GM18951 (cell line): ENCODE data around the gene GBF1.

Experiments
- POLR2A ChIP-seq: IDR thresholded peaks from 4 replicates; pipeline ENCODE4 v1.6.1; 2011; ENCODE audit warnings: mild to moderate bottlenecking; ENCODE audit not compliant: insufficient read length, insufficient read depth; ENCODE audit errors: extremely low read depth
- in situ Hi-C: fragments of 300-500 bp; cut with MboI; formaldehyde crosslinking; loops from one replicate; pipeline ENCODE4 v1.12.0; 2022; ENCODE audit warnings: low sequenced_read_pairs, mixed read lengths, inconsistent platforms; ENCODE audit not compliant: unreplicated experiment

GBF1 gene

DNA sequence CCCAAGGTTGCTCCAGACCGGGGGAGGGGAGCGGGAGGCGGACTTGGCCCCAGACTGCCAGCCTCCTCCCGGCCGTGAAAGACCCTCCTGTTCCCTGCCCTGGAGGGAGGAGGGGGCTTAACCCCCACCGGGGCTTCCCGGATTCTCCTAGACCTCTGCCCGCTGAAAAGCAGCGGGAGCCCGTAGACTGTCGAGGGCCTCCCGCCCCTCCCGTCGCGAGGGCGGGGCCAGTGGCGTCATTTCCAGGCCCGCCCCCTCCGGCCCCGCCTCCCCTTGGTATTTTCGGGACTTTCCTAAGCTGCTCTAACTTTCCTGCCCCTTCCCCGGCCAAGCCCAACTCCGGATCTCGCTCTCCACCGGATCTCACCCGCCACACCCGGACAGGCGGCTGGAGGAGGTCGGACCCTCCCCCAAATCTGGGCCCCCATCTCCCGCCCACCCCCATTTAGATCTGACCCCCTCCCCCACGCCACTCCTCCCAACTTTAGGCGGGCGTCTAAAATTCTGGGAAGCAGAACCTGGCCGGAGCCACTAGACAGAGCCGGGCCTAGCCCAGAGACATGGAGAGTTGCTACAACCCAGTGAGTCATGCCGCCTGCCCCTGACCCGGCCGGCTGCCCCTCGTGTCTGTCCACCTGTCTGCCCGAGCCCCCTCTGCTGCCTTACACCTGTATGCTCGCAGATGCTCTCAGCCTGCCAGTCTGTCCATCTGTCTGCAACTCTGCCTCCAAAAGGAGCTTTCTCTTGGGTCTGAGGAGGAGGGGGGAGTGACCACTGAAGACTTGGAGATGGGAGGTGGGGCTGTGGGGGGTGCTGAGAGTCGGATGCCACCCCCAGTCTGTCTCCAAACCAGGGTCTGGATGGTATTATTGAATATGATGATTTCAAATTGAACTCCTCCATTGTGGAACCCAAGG, 150.3 kb downstream of the GBF1 start, which contains the start of gene NFKB2:
Gene NFKB2, plus strand, starts transcription at position 306 of the 917 bp plus-strand sequence. Its CDS starts 255 bp downstream, at position 561.
- TF ChIP-seq POLR2A = peak; percentile 55
- in situ Hi-C loops = no loop called here

- in situ Hi-C loops = no loop called here
- no peak for TF ChIP-seq POLR2A
Observed at GRCh38 chr10:102396317-102396650, 151.0 kb downstream of the GBF1 start.

- no peak for TF ChIP-seq POLR2A
- in situ Hi-C loops = no loop called here
Observed at GRCh38 chr10:102396730-102397151, 151.4 kb downstream of the GBF1 start.

DNA sequence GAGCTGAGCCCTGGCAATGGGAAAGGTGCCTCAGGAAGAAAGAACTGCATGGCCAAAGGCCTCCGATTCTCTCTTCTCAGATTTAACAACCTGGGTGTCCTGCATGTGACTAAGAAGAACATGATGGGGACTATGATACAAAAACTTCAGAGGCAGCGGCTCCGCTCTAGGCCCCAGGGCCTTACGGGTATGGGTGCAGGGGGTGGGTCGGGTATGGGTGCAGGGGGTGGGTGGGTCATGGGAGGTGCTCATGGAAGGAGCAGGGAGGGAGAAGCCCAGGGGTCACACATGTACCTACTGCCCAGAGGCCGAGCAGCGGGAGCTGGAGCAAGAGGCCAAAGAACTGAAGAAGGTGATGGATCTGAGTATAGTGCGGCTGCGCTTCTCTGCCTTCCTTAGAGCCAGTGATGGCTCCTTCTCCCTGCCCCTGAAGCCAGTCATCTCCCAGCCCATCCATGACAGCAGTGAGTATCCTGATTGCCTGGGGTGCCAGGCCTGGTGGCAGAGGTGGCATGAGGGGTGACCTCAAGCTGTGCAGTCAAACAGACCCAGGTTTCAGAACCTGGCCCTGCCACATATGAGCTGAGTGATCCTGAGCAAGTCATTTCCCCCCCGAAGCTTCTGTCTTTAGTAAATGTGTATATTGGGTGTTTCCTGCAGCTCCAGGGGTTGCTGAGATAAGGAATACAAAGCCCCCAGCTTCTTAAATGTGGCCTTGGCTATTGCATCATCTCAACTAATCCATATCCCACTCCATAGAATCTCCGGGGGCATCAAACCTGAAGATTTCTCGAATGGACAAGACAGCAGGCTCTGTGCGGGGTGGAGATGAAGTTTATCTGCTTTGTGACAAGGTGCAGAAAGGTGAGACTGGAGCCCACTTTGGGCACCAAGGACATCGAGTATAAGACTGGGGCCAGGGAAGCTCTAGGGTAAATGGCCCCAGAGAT, 152.2 kb downstream of the GBF1 start:
- no peak for TF ChIP-seq POLR2A
- in situ Hi-C loops = no loop called here

GRCh38 chr10:102398172-102399020, 153.1 kb downstream of the GBF1 start:
- in situ Hi-C loops = no loop called here
- no peak for TF ChIP-seq POLR2A

GRCh38 chr10:102399217-102400021, 154.1 kb downstream of the GBF1 start:
- in situ Hi-C loops = no loop called here
- peak; percentile 58 for TF ChIP-seq POLR2A

DNA sequence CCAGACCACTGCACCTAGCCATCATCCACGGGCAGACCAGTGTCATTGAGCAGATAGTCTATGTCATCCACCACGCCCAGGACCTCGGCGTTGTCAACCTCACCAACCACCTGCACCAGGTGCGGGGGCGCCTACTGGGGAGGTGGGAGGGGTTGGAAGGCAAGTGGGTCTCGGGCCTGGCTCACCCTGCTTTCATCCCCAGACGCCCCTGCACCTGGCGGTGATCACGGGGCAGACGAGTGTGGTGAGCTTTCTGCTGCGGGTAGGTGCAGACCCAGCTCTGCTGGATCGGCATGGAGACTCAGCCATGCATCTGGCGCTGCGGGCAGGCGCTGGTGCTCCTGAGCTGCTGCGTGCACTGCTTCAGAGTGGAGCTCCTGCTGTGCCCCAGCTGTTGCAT, 154.7 kb downstream of the GBF1 start:
- TF ChIP-seq POLR2A = no peak
- in situ Hi-C loops = no loop called here

DNA sequence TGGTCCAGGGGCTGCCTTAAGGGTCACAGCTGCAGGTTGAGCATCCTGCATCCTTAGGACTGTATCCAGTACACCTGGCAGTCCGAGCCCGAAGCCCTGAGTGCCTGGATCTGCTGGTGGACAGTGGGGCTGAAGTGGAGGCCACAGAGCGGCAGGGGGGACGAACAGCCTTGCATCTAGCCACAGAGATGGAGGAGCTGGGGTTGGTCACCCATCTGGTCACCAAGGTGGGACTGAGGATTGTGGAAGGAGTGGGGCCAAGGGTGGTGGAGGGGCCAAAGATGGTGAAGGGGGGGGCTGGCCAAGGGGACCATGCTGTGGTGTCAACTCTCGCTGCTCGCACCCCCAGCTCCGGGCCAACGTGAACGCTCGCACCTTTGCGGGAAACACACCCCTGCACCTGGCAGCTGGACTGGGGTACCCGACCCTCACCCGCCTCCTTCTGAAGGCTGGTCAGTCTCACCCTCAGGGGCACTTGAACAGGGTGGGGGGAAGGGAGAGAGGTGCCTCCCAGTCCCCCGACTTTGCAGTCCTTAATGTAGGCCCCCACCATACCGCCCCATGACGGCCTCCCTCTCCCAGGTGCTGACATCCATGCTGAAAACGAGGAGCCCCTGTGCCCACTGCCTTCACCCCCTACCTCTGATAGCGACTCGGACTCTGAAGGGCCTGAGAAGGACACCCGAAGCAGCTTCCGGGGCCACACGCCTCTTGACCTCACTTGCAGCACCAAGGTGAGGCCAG, 155.4 kb downstream of the GBF1 start:
- peak; percentile 20 for TF ChIP-seq POLR2A
- in situ Hi-C loops = no loop called here

DNA sequence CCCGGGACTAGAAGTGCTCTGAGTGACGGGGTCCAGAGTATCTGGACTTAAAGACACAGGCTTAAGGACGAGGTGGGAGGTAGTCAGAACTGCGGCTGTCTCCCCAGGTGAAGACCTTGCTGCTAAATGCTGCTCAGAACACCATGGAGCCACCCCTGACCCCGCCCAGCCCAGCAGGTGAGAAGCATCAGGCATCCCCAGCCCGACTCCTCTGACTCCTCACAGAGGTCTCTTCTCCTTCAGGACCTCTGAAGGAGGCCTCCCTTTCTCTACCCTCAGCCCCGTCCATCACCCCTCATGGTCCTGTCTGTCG, 156.0 kb downstream of the GBF1 start:
- no peak for TF ChIP-seq POLR2A
- in situ Hi-C loops = no loop called here

- in situ Hi-C loops = no loop called here
- TF ChIP-seq POLR2A = no peak
Observed at GRCh38 chr10:102401735-102402511, 156.6 kb downstream of the GBF1 start.

DNA sequence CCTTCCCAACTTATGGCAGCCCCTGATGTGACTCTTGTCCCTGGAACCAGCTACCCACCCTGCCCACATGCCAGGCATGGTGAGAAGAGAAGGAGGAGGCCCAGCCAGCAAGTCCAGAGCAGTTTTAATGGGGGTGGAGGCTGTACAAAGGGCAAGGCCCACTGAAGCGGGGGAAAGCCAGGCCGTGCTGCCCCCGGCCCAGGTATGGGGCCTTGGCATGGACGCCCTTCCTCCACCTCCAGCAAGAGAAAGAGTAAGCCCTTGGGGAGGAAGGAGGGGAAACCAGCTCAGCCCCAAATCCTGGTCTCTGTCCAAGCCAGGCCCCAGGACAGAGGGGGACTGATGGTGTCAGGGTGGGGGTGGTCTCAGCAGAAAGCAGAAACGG, 157.2 kb downstream of the GBF1 start:
- in situ Hi-C loops = no loop called here
- TF ChIP-seq POLR2A = no peak
